C4-2B (cell line): ENCODE data around the gene RSPH9.

ENCODE experiments used
- ZFX ChIP-seq: fragments of 450-650 bp; IDR thresholded peaks from 2 replicates; pipeline ENCODE4 v1.6.1; 2017
- TF ChIP-seq, protein P1 (sequence below): fragments of 450-650 bp; conservative IDR thresholded peaks from 2 replicates; pipeline ENCODE4 v1.5.1; 2017; ENCODE audit warnings: mild to moderate bottlenecking

DNA sequence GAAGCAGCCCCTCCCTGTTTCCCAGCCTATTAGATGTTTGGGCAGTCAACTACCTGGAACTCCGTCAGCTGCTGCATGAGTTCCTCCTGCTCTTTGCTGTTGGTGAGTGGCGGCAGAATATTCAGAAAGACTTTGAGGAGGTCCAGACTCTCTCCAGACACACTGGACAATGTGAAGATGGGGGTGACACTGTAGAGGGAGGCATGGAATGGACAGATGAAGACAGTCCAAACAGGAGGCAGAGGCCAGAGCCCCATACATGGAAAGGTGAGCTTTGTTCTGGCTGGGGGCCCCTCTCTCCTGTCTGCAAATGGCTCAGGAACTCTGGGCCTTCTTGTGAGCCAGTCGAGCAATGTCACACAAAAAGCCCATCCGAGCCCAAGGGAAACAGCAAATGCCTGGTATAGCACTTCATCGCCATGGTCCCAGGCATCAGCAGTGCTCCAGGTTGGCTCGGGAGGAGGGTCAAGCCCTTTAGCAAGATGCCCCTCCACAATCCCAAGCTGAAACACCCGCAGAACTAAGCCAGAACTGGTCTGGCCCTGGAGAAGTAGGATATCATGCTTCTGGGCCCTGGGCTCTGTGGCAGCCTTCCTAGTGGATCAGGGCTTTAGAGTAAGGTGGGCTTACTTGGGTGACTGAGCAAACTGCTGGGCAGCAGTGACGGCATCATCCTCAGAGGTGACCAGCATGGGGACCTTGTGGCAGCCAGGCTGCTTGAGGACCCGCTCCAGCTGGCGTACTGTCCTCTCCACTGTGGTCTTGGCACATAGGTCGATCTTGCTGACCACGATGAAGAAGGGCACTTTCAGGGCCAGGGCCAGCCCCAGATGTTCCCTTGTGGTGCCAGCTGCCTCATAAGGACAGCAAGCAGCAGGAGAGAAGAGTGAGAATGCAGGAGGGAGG, 20.7 kb upstream of the RSPH9 start:
- TF ChIP-seq, protein P1, sequence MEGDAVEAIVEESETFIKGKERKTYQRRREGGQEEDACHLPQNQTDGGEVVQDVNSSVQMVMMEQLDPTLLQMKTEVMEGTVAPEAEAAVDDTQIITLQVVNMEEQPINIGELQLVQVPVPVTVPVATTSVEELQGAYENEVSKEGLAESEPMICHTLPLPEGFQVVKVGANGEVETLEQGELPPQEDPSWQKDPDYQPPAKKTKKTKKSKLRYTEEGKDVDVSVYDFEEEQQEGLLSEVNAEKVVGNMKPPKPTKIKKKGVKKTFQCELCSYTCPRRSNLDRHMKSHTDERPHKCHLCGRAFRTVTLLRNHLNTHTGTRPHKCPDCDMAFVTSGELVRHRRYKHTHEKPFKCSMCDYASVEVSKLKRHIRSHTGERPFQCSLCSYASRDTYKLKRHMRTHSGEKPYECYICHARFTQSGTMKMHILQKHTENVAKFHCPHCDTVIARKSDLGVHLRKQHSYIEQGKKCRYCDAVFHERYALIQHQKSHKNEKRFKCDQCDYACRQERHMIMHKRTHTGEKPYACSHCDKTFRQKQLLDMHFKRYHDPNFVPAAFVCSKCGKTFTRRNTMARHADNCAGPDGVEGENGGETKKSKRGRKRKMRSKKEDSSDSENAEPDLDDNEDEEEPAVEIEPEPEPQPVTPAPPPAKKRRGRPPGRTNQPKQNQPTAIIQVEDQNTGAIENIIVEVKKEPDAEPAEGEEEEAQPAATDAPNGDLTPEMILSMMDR: no peak
- TF ChIP-seq ZFX: no peak
